CD4-positive, alpha-beta memory T cell (primary cell): Measurements from ENCODE around the gene PPP1R1A. TPM values are rescaled to one million over a fixed set of nuclear protein-coding genes. Genes with fewer than 3 reads are reported as not detected.

Experiments used
- CTCF ChIA-PET: fragments of 350-600 bp; sonication (Branson Sonifier 250); formaldehyde crosslinking; loops from one replicate; lab custom pipeline; 2021; ENCODE audit warnings: inconsistent platforms; ENCODE audit not compliant: partially characterized antibody; lab: Charles Lee
- POLR2A ChIA-PET: fragments of 350-600 bp; sonication (Branson Sonifier 250); formaldehyde crosslinking; loops from one replicate; lab custom pipeline; 2021; ENCODE audit not compliant: partially characterized antibody; lab: Charles Lee
- DNase-seq, 5 donors: peaks; one replicate each; pipeline versions ENCODE4 v3.0.0 to v3.0.0-alpha.2; 2020 to 2022; ENCODE audit warnings: mixed read lengths in 1 of 5
- H3K27ac ChIP-seq: one replicate; pipeline ENCODE4 v1.7.0; 2013; ENCODE audit warnings: low read depth, low read length
- H3K27me3 ChIP-seq: 2 replicates; pipeline ENCODE4 v1.7.0; 2013; ENCODE audit warnings: mild to moderate bottlenecking, low read length, moderate library complexity; ENCODE audit not compliant: insufficient read depth
- H3K36me3 ChIP-seq: 2 replicates; pipeline ENCODE4 v1.7.0; 2013; ENCODE audit warnings: mild to moderate bottlenecking, low read length, moderate library complexity; ENCODE audit not compliant: insufficient read depth
- H3K4me1 ChIP-seq: 2 replicates; pipeline ENCODE4 v1.7.0; 2013; ENCODE audit warnings: mild to moderate bottlenecking, low read length, moderate library complexity; ENCODE audit not compliant: insufficient read depth
- H3K4me3 ChIP-seq, 2 donors: one replicate each; pipeline ENCODE4 v1.7.0; 2013; ENCODE audit warnings: low read length in 2 of 2, mild to moderate bottlenecking in 1 of 2
- H3K9me3 ChIP-seq, 2 donors: one replicate each; pipeline ENCODE4 v1.7.0; 2013; ENCODE audit warnings: low read length in 2 of 2, control low read depth in 1 of 2; ENCODE audit not compliant: control insufficient read depth in 1 of 2
- H3K27ac Mint-ChIP-seq, 7 donors: one replicate each; pipeline ENCODE4 v1.8.0; 2020 to 2021; ENCODE audit warnings: mixed read lengths in 7 of 7, mild to moderate bottlenecking in 6 of 7, inconsistent platforms in 3 of 7, moderate library complexity in 3 of 7
- H3K27me3 Mint-ChIP-seq, 2 donors: one replicate each; pipeline ENCODE4 v1.8.0; 2020 to 2021; ENCODE audit warnings: mixed read lengths in 2 of 2
- H3K36me3 Mint-ChIP-seq, 2 donors: one replicate each; pipeline ENCODE4 v1.8.0; 2020 to 2021; ENCODE audit warnings: mixed read lengths in 2 of 2, inconsistent platforms in 1 of 2, mild to moderate bottlenecking in 1 of 2
- H3K4me1 Mint-ChIP-seq, 4 donors: one replicate each; pipeline ENCODE4 v1.8.0; 2020 to 2021; ENCODE audit warnings: mixed read lengths in 4 of 4, mild to moderate bottlenecking in 1 of 4
- H3K4me3 Mint-ChIP-seq, 8 donors: one replicate each; pipeline ENCODE4 v1.8.0; 2020 to 2021; ENCODE audit warnings: mixed read lengths in 8 of 8, mild to moderate bottlenecking in 7 of 8, moderate library complexity in 6 of 8, inconsistent platforms in 3 of 8
- H3K9me3 Mint-ChIP-seq, 8 donors: one replicate each; pipeline ENCODE4 v1.8.0; 2020 to 2021; ENCODE audit warnings: mixed read lengths in 8 of 8, mild to moderate bottlenecking in 5 of 8, inconsistent platforms in 3 of 8, moderate library complexity in 1 of 8
- intact Hi-C: fragments of 100-400 bp; cut with micrococcal nuclease; formaldehyde crosslinking; loops from one replicate; pipeline ENCODE4 v1.15.1; 2023
- polyA plus RNA-seq, 2 donors: library from polyadenylated mRNA; unstranded; fragments of 300-500 nt; fragmentation: Illumina TruSeq; gene quantifications; one replicate each; pipeline ENCODE4 v1.2.3, GENCODE V29; 2021
- total RNA-seq, 2 experiments: library from RNA; stranded (reverse); gene quantifications; one replicate each; pipeline ENCODE4 v1.2.3, GENCODE V29; 2021

PPP1R1A gene
- total and polyA plus RNA-seq, 4 experiments from 2014 or later = not detected

- POLR2A ChIA-PET = no interaction called here
- H3K36me3 Mint-ChIP-seq = peaks cover 10 to 17% of the 10 kb centered on the region in 2 donors
- no peaks in the 10 kb centered on the region for H3K9me3 Mint-ChIP-seq
Measured at GRCh38 chr12:54572881-54573280, 15.6 kb downstream of the PPP1R1A start.

GRCh38 chr12:54571193-54572188, 17.0 kb downstream of the PPP1R1A start:
- no peak for DNase-seq
- H3K27me3 ChIP-seq = no peaks in the 10 kb centered on the region
- H3K27ac ChIP-seq = no peak overlapping the region
- Mint-ChIP-seq H3K9me3 (no peaks in the 10 kb centered on the region), H3K27ac (peak overlapping the region in 2 of 7 donors; percentile 12 to 38), H3K36me3 (peaks cover 11 to 17% of the 10 kb centered on the region in 2 donors), H3K4me1 (no peaks in the 10 kb centered on the region), H3K4me3 (no peak overlapping the region), H3K27me3 (no peaks in the 10 kb centered on the region)
- peaks cover 4% of the 10 kb centered on the region for H3K36me3 ChIP-seq
- ChIA-PET CTCF (no interaction called here), POLR2A (no interaction called here)
- no peaks in the 10 kb centered on the region for H3K4me1 ChIP-seq
- H3K9me3 ChIP-seq = no peaks in the 10 kb centered on the region
- intact Hi-C loops = no loop called here
- H3K4me3 ChIP-seq = no peak overlapping the region

More at GRCh38 chr12:54572881-54573280, 15.6 kb downstream of the PPP1R1A start:
- H3K27me3 Mint-ChIP-seq = no peaks in the 10 kb centered on the region
- Histone ChIP-seq H3K4me3 (no peak overlapping the region), H3K27ac (no peak overlapping the region), H3K27me3 (no peaks in the 10 kb centered on the region), H3K36me3 (peaks cover 4% of the 10 kb centered on the region), H3K9me3 (no peaks in the 10 kb centered on the region), H3K4me1 (no peaks in the 10 kb centered on the region)
- intact Hi-C loops = no loop called here
- DNase-seq = no peak
- no peak overlapping the region for H3K4me3 Mint-ChIP-seq
- CTCF ChIA-PET = interaction anchor here (0.9 to 1.6 kb wide), 2 partner anchors 19 to 23 kb away, joined by 3 to 4 read pairs; no protein-coding TSS in a partner anchor
- H3K4me1 Mint-ChIP-seq = no peaks in the 10 kb centered on the region
- no peak overlapping the region for H3K27ac Mint-ChIP-seq

GRCh38 chr12:54569995-54570528, 18.4 kb downstream of the PPP1R1A start:
- intact Hi-C loops = no loop called here
- ChIA-PET CTCF (no interaction called here), POLR2A (no interaction called here)
- Mint-ChIP-seq H3K4me1 (no peaks in the 10 kb centered on the region), H3K4me3 (no peak overlapping the region), H3K9me3 (no peaks in the 10 kb centered on the region), H3K27ac (peak overlapping the region in 1 of 7 donors; percentile 20), H3K36me3 (peaks cover 8 to 13% of the 10 kb centered on the region in 2 donors), H3K27me3 (no peaks in the 10 kb centered on the region)
- Histone ChIP-seq H3K27ac (no peak overlapping the region), H3K9me3 (no peaks in the 10 kb centered on the region), H3K4me3 (no peak overlapping the region), H3K27me3 (no peaks in the 10 kb centered on the region), H3K4me1 (no peaks in the 10 kb centered on the region), H3K36me3 (peaks cover 4% of the 10 kb centered on the region)
- no peak for DNase-seq

GRCh38 chr12:54569072-54569471, 19.4 kb downstream of the PPP1R1A start:
- Histone ChIP-seq H3K27ac (no peak overlapping the region), H3K4me1 (no peaks in the 10 kb centered on the region), H3K36me3 (peaks cover 4% of the 10 kb centered on the region), H3K27me3 (no peaks in the 10 kb centered on the region), H3K4me3 (no peak overlapping the region), H3K9me3 (no peaks in the 10 kb centered on the region)
- peak overlapping the region in 1 of 7 donors; percentile 3 for H3K27ac Mint-ChIP-seq
- POLR2A ChIA-PET = no interaction called here
- no peaks in the 10 kb centered on the region for H3K4me1 Mint-ChIP-seq
- H3K4me3 Mint-ChIP-seq = no peak overlapping the region
- H3K27me3 Mint-ChIP-seq = no peaks in the 10 kb centered on the region
- no peak for DNase-seq
- intact Hi-C loops = no loop called here
- peaks cover 8 to 10% of the 10 kb centered on the region in 2 donors for H3K36me3 Mint-ChIP-seq
- H3K9me3 Mint-ChIP-seq = no peaks in the 10 kb centered on the region
- CTCF ChIA-PET = no interaction called here

- H3K27me3 ChIP-seq = no peaks in the 10 kb centered on the region
- H3K27me3 Mint-ChIP-seq = no peaks in the 10 kb centered on the region
- ChIA-PET POLR2A (no interaction called here), CTCF (interaction anchor here (6.6 kb wide), 1 partner anchor 11 kb away, joined by 56 read pairs; no protein-coding TSS in a partner anchor)
- DNase-seq = no peak
- peak overlapping the region in 1 of 7 donors; percentile 60 for H3K27ac Mint-ChIP-seq
- no peak overlapping the region for H3K4me3 ChIP-seq
- no peaks in the 10 kb centered on the region for H3K9me3 ChIP-seq
- peaks cover 6 to 10% of the 10 kb centered on the region in 2 donors for H3K36me3 Mint-ChIP-seq
- peaks cover 0 to 2% (median 1%) of the 10 kb centered on the region in 4 donors for H3K4me1 Mint-ChIP-seq
- H3K9me3 Mint-ChIP-seq = no peaks in the 10 kb centered on the region
- H3K4me1 ChIP-seq = no peaks in the 10 kb centered on the region
- no peaks in the 10 kb centered on the region for H3K36me3 ChIP-seq
- intact Hi-C loops = no loop called here
- no peak overlapping the region for H3K27ac ChIP-seq
- H3K4me3 Mint-ChIP-seq = no peak overlapping the region
Measured at GRCh38 chr12:54566792-54567191, 21.7 kb downstream of the PPP1R1A start.

DNA sequence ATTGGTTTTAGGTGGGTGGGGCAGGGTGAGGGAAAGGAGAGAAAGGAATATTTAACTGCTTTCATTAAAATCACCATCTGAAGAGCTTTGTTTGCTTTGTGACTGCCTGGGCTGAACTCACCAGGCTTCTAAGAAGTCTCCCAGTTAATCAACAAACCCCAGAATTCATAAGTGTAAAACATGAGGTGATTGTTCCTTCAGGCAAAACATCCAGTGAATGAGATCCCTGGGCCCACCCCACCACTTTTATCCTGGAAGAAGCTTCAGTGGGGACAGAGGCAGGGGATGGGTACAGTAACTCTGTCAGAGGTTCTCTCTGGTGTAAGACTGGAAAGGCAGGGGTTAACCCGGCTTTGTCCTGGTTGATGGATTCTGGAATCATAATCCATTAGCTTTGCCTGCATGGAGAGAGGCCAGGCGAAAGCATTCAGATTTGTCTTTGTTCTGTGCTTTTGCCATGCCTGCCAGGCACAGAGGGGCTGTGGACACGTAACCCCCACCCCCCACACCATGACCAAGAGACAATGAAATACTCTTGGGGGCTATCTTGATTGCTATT, 22.4 kb downstream of the PPP1R1A start:
- H3K9me3 Mint-ChIP-seq = peaks cover 0 to 2% (median 0%) of the 10 kb centered on the region in 8 donors
- no peaks in the 10 kb centered on the region for H3K27me3 ChIP-seq
- intact Hi-C loops = no loop called here
- no peak overlapping the region for H3K27ac Mint-ChIP-seq
- ChIA-PET CTCF (interaction anchor here (6.6 kb wide), 1 partner anchor 12 kb away, joined by 56 read pairs; no protein-coding TSS in a partner anchor), POLR2A (no interaction called here)
- no peak overlapping the region for H3K4me3 ChIP-seq
- peaks cover 6% of the 10 kb centered on the region for H3K4me1 ChIP-seq
- H3K36me3 Mint-ChIP-seq = peaks cover 6 to 10% of the 10 kb centered on the region in 2 donors
- DNase-seq = no peak
- no peaks in the 10 kb centered on the region for H3K27me3 Mint-ChIP-seq
- H3K36me3 ChIP-seq = no peaks in the 10 kb centered on the region
- H3K9me3 ChIP-seq = no peaks in the 10 kb centered on the region
- no peak overlapping the region for H3K27ac ChIP-seq
- no peak overlapping the region for H3K4me3 Mint-ChIP-seq
- peaks cover 5 to 9% (median 6%) of the 10 kb centered on the region in 4 donors for H3K4me1 Mint-ChIP-seq
